ENCODE results near the gene HAND2. TPM values are rescaled to one million over a fixed set of nuclear protein-coding genes. Genes with fewer than 3 reads are reported as not detected.

The HAND2 gene
- total RNA-seq, 4 donors from 2014 or later: 20.3 to 77.6 (median 23.7) TPM

DNA sequence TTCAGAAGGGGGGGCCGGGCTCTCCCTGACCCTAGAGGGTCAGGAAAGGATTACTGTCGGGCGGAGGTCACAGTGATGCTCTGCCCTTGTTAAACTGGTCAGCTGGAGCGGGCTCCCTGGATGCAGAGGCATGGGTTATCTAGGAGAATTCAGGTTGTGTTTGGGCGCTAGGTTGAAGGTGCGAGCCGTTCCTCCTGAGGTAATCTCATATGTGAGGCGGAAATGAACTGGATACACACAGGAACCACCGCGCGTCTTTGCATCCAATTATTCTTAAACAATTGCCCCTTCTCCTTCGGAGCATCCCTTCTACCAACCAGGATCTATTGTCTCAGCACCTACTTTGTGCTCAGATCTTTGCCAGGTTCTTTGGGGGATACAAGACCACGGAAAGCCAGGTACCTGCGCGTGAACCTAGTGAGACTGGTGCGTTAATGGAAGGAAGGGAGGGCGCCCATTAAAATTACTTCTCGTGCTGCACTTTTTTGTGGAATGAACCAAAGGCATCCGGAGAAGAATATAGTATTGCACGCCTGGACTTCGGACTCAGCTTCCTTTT, 28.4 kb downstream of the HAND2 start:
- intact Hi-C loops (cut with DNase I; ENCODE audit: low total_unique reads): loop anchor here (10.0 kb wide), 2 partner anchors 177 to 613 kb away; no protein-coding TSS in a partner anchor
- H3K36me3 ChIP-seq: no peaks in the 10 kb centered on the region
- H3K4me3 ChIP-seq: no peak overlapping the region

GRCh38 chr4:173500841-173501591, 29.0 kb downstream of the HAND2 start:
- intact Hi-C loops (cut with DNase I; ENCODE audit: low total_unique reads): loop anchor here (10.0 kb wide), 2 partner anchors 176 to 614 kb away; no protein-coding TSS in a partner anchor
- no peak for TF ChIP-seq POLR2A (IDR thresholded peaks at IDR 0.05)
- no peak for TF ChIP-seq CTCF (IDR thresholded peaks at IDR 0.05)
- no peak for DNase-seq
- H3K9me3 ChIP-seq: no peaks in the 10 kb centered on the region
- peaks cover 0 to 7% of the 10 kb centered on the region in 2 donors for H3K27me3 ChIP-seq
- no peaks in the 10 kb centered on the region for H3K4me1 ChIP-seq
- H3K4me3 ChIP-seq: no peak overlapping the region
- no peaks in the 10 kb centered on the region for H3K36me3 ChIP-seq
- H3K27ac ChIP-seq: no peak overlapping the region

More for the DNA sequence above, 28.4 kb downstream of the HAND2 start:
- Histone ChIP-seq H3K9me3 (no peaks in the 10 kb centered on the region), H3K27me3 (peaks cover 0 to 7% of the 10 kb centered on the region in 2 donors), H3K27ac (no peak overlapping the region), H3K4me1 (no peaks in the 10 kb centered on the region)
- TF ChIP-seq CTCF (IDR thresholded peaks at IDR 0.05): no peak
- no peak for TF ChIP-seq POLR2A (IDR thresholded peaks at IDR 0.05)
- DNase-seq: peak in 1 of 2 donors; percentile 12

DNA sequence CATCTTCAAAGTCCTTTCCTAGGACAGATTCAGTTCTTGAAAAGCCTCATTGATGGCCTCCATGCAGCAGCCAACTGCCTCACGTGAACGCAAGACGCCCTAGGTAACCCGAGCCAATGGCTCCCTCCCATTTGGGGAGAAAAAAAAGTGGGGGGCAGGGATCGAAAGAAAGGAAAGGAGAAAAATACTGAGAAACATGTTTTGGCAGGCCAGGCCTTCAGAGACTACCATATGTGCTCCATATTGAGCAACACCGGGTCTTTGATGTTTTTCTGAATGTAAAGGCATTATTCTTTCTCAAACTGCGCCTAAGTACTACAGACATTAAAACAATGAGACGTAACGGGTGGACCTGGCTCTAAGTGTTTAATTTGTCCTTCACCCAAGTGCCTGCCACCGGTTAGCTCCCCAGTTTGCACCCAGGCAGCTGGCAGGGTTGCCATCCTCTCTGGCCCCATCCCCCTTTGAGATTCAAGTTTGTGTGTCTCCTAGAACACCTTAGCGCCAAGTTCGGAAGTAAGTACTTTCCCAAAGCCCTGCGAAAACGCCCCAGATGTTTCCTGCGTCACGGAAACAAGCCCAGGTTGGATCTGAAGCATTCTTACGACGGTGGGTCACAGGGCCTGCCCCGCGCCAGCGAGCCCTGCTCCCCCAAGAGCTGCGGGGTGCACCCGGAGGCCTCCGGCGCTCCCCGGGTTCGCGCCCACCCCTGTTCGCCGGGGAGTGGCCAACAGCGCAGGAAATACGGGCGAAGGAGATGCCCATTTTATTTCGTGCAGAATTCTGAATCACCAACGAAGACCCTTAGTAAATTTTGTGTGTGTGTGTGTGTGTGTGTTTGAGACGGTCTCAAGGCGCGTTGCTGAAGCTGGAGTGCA, 30.1 kb downstream of the HAND2 start:
- no peak for DNase-seq
- intact Hi-C loops (cut with DNase I; ENCODE audit: low total_unique reads): loop anchor here (10.0 kb wide), 2 partner anchors 175 to 615 kb away; no protein-coding TSS in a partner anchor
- Histone ChIP-seq H3K9me3 (no peaks in the 10 kb centered on the region), H3K4me3 (no peak overlapping the region), H3K27me3 (peaks cover 0 to 7% of the 10 kb centered on the region in 2 donors), H3K4me1 (no peaks in the 10 kb centered on the region), H3K36me3 (no peaks in the 10 kb centered on the region), H3K27ac (no peak overlapping the region)
- TF ChIP-seq CTCF (IDR thresholded peaks at IDR 0.05) (no peak), POLR2A (IDR thresholded peaks at IDR 0.05) (no peak)

- Histone ChIP-seq H3K36me3 (no peaks in the 10 kb centered on the region), H3K27ac (no peak overlapping the region), H3K27me3 (peaks cover 0 to 7% of the 10 kb centered on the region in 2 donors), H3K4me1 (no peaks in the 10 kb centered on the region), H3K9me3 (no peaks in the 10 kb centered on the region), H3K4me3 (no peak overlapping the region)
- intact Hi-C loops (cut with DNase I; ENCODE audit: low total_unique reads): no loop called here
- no peak for TF ChIP-seq POLR2A (IDR thresholded peaks at IDR 0.05)
- TF ChIP-seq CTCF (IDR thresholded peaks at IDR 0.05): no peak
- no peak for DNase-seq
These were observed 31.3 kb downstream of the HAND2 start for GRCh38 chr4:173498771-173499170.
